Activated naive CD4-positive, alpha-beta T cell treated with anti-CD3 and anti-CD28 coated beads, Interleukin-2, amount 50 U/mL, for 24 hours (primary cell): ENCODE data around the gene PALM3.

Experiments used
- H3K27ac Mint-ChIP-seq: one replicate; pipeline ENCODE4 v1.8.0; 2021; ENCODE audit warnings: mild to moderate bottlenecking, mixed read lengths
- H3K27me3 Mint-ChIP-seq: one replicate; pipeline ENCODE4 v1.8.0; 2021; ENCODE audit warnings: mixed read lengths
- H3K36me3 Mint-ChIP-seq: one replicate; pipeline ENCODE4 v1.8.0; 2021; ENCODE audit warnings: mixed read lengths
- H3K4me1 Mint-ChIP-seq: one replicate; pipeline ENCODE4 v1.8.0; 2021; ENCODE audit warnings: mixed read lengths
- H3K4me3 Mint-ChIP-seq: one replicate; pipeline ENCODE4 v1.8.0; 2021; ENCODE audit warnings: mild to moderate bottlenecking, mixed read lengths
- H3K9me3 Mint-ChIP-seq: one replicate; pipeline ENCODE4 v1.8.0; 2021; ENCODE audit warnings: mixed read lengths

Gene PALM3

DNA sequence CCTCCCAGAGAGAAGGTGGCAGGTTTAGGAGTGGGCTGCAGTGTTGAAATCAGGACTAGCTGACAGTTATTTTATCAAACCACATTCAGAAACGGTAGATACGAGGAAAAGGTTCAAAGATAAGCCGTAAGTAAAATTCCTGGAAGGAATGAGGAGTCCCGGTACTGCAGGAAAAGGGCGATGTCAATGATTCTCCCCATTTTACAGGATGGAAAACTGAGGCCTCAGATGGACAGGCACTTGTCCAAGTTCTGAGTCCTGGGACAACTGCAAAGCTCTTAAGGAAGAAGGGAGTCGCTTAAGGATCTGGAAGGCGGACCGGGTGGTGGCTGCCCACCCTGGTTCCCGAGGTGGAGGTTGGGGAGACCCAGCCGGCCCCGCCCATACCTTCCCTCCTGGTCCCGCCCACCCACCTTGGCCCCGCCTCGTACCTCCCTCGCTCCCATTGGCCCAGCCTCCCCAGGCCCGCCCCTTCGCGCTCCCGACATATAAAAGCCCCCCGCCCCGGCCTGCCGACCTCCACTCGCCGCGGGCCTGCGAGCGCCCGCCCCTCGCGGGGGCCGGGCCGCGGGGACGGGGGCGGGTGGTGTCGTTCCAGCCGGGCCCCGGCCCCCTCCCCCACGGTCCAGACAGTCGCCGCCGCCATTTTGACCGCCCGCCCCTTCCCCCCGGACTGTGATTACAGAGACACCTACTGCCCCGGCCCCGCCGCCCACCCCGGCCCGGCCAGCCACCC, 56.4 kb downstream of the PALM3 start:
- H3K4me1 Mint-ChIP-seq = peaks cover 47% of the 10 kb centered on the region
- peak overlapping the region; percentile 92 for H3K27ac Mint-ChIP-seq
- no peaks in the 10 kb centered on the region for H3K27me3 Mint-ChIP-seq
- H3K36me3 Mint-ChIP-seq = no peaks in the 10 kb centered on the region
- H3K9me3 Mint-ChIP-seq = no peaks in the 10 kb centered on the region
- peak overlapping the region; percentile 82 for H3K4me3 Mint-ChIP-seq

- H3K27me3 Mint-ChIP-seq = no peaks in the 10 kb centered on the region
- H3K36me3 Mint-ChIP-seq = no peaks in the 10 kb centered on the region
- no peaks in the 10 kb centered on the region for H3K9me3 Mint-ChIP-seq
- peak overlapping the region; percentile 92 for H3K27ac Mint-ChIP-seq
- H3K4me3 Mint-ChIP-seq = peak overlapping the region; percentile 82
- peaks cover 54% of the 10 kb centered on the region for H3K4me1 Mint-ChIP-seq
Measured at GRCh38 chr19:14004619-14005348, 57.1 kb downstream of the PALM3 start.
